HUES6 (cell line): ENCODE results near the gene KIAA0319L.

Experiments used
- H3K27ac ChIP-seq: 2 replicates; pipeline ENCODE4 v1.7.0; 2013; ENCODE audit warnings: low read depth, mild to moderate bottlenecking, low read length, inconsistent platforms
- H3K27me3 ChIP-seq: 2 replicates; pipeline ENCODE4 v1.6.1; 2013; ENCODE audit warnings: low read length; ENCODE audit not compliant: control insufficient read depth, insufficient read depth
- H3K36me3 ChIP-seq: 2 replicates; pipeline ENCODE4 v1.6.1; 2013; ENCODE audit warnings: low read length; ENCODE audit not compliant: control insufficient read depth, insufficient read depth
- H3K4me1 ChIP-seq: 2 replicates; pipeline ENCODE4 v1.6.1; 2013; ENCODE audit warnings: low read length; ENCODE audit not compliant: control insufficient read depth, insufficient read depth
- H3K4me3 ChIP-seq: 2 replicates; pipeline ENCODE4 v1.5.1; 2013; ENCODE audit warnings: low read depth, low read length
- H3K9ac ChIP-seq: one replicate; pipeline ENCODE4 v1.6.1; 2013; ENCODE audit warnings: mild to moderate bottlenecking, low read length
- H3K9me3 ChIP-seq: 2 replicates; pipeline ENCODE4 v1.6.1; 2013; ENCODE audit warnings: low read depth, low read length; ENCODE audit not compliant: control insufficient read depth, insufficient read depth

The KIAA0319L gene

GRCh38 chr1:35532497-35533223 lies 24.5 kb downstream of the KIAA0319L start:
- H3K4me3 ChIP-seq, result no peak overlapping the region
- H3K27me3 ChIP-seq, result no peaks in the 10 kb centered on the region
- H3K36me3 ChIP-seq, result peaks cover 29% of the 10 kb centered on the region
- peaks cover 23% of the 10 kb centered on the region; the same call in 1 of the 2 replicates for H3K9me3 ChIP-seq
- no peak overlapping the region for H3K27ac ChIP-seq
- peaks cover 35% of the 10 kb centered on the region for H3K4me1 ChIP-seq
- no peak overlapping the region for H3K9ac ChIP-seq

- Histone ChIP-seq H3K4me1 (peaks cover 22% of the 10 kb centered on the region), H3K4me3 (no peak overlapping the region), H3K36me3 (peaks cover 29% of the 10 kb centered on the region), H3K9ac (no peak overlapping the region), H3K27me3 (no peaks in the 10 kb centered on the region), H3K9me3 (peaks cover 28% of the 10 kb centered on the region; the same call in 1 of the 2 replicates), H3K27ac (no peak overlapping the region)
These were observed 25.8 kb downstream of the KIAA0319L start for GRCh38 chr1:35531368-35531767.

GRCh38 chr1:35530946-35531345 lies 26.3 kb downstream of the KIAA0319L start:
- H3K4me3 ChIP-seq, result no peak overlapping the region
- no peaks in the 10 kb centered on the region for H3K27me3 ChIP-seq
- peaks cover 29% of the 10 kb centered on the region for H3K36me3 ChIP-seq
- no peak overlapping the region for H3K27ac ChIP-seq
- H3K9me3 ChIP-seq, result peaks cover 28% of the 10 kb centered on the region; the same call in 1 of the 2 replicates
- H3K9ac ChIP-seq, result no peak overlapping the region
- peaks cover 18% of the 10 kb centered on the region for H3K4me1 ChIP-seq

GRCh38 chr1:35530168-35530567 lies 27.0 kb downstream of the KIAA0319L start:
- Histone ChIP-seq H3K4me1 (peaks cover 10% of the 10 kb centered on the region), H3K4me3 (no peak overlapping the region), H3K36me3 (peaks cover 29% of the 10 kb centered on the region), H3K9ac (no peak overlapping the region), H3K9me3 (peaks cover 28% of the 10 kb centered on the region; the same call in 1 of the 2 replicates), H3K27ac (no peak overlapping the region), H3K27me3 (no peaks in the 10 kb centered on the region)

- Histone ChIP-seq H3K36me3 (peaks cover 3% of the 10 kb centered on the region; the same call in 1 of the 2 replicates), H3K4me3 (no peak overlapping the region), H3K27me3 (no peaks in the 10 kb centered on the region), H3K27ac (no peak overlapping the region), H3K9me3 (peaks cover 13% of the 10 kb centered on the region; the same call in 1 of the 2 replicates), H3K4me1 (no peaks in the 10 kb centered on the region; the same call in 1 of the 2 replicates), H3K9ac (no peak overlapping the region)
These were observed 33.1 kb downstream of the KIAA0319L start for GRCh38 chr1:35524106-35524505.

- Histone ChIP-seq H3K9me3 (peaks cover 14% of the 10 kb centered on the region; the same call in 1 of the 2 replicates), H3K27me3 (no peaks in the 10 kb centered on the region), H3K9ac (no peak overlapping the region), H3K27ac (no peak overlapping the region), H3K4me3 (no peak overlapping the region), H3K36me3 (no peaks in the 10 kb centered on the region), H3K4me1 (no peaks in the 10 kb centered on the region; the same call in 1 of the 2 replicates)
These were observed 37.8 kb downstream of the KIAA0319L start for GRCh38 chr1:35519432-35519831.

GRCh38 chr1:35518183-35518582 lies 39.0 kb downstream of the KIAA0319L start:
- no peaks in the 10 kb centered on the region for H3K27me3 ChIP-seq
- H3K4me1 ChIP-seq, result no peaks in the 10 kb centered on the region
- no peak overlapping the region for H3K4me3 ChIP-seq
- no peaks in the 10 kb centered on the region for H3K36me3 ChIP-seq
- H3K9ac ChIP-seq, result no peak overlapping the region
- H3K27ac ChIP-seq, result no peak overlapping the region
- peaks cover 14% of the 10 kb centered on the region; the same call in 1 of the 2 replicates for H3K9me3 ChIP-seq

- Histone ChIP-seq H3K36me3 (peaks cover 9% of the 10 kb centered on the region), H3K9ac (no peak overlapping the region), H3K27me3 (no peaks in the 10 kb centered on the region), H3K4me1 (no peaks in the 10 kb centered on the region), H3K9me3 (0 out of 2 replicates have a peak, but pooled peaks cover 8% of the 10 kb centered on the region), H3K27ac (no peak overlapping the region), H3K4me3 (no peak overlapping the region)
These were observed 45.9 kb downstream of the KIAA0319L start for GRCh38 chr1:35511305-35511704.

GRCh38 chr1:35509558-35509957 lies 47.6 kb downstream of the KIAA0319L start:
- Histone ChIP-seq H3K4me3 (no peak overlapping the region), H3K36me3 (peaks cover 22% of the 10 kb centered on the region), H3K9me3 (no peaks in the 10 kb centered on the region), H3K4me1 (no peaks in the 10 kb centered on the region), H3K9ac (no peak overlapping the region), H3K27me3 (no peaks in the 10 kb centered on the region), H3K27ac (no peak overlapping the region)

- no peak overlapping the region for H3K4me3 ChIP-seq
- no peaks in the 10 kb centered on the region for H3K4me1 ChIP-seq
- peaks cover 23% of the 10 kb centered on the region for H3K36me3 ChIP-seq
- no peaks in the 10 kb centered on the region for H3K27me3 ChIP-seq
- H3K27ac ChIP-seq, result no peak overlapping the region
- no peaks in the 10 kb centered on the region for H3K9me3 ChIP-seq
- H3K9ac ChIP-seq, result no peak overlapping the region
These were observed 49.3 kb downstream of the KIAA0319L start for GRCh38 chr1:35507947-35508346.
